Measurements from ENCODE around the gene MAGEF1. TPM values are rescaled to one million over a fixed set of nuclear protein-coding genes. Genes with fewer than 3 reads are reported as not detected.

The MAGEF1 gene
- total and polyA plus RNA-seq, 9 of the 15 experiments (the other 6 are each of a cell fraction or from before 2014, with no cell fraction given) = 1.5 to 39.1 (median 19.8) TPM

- H3K79me2 ChIP-seq (ENCODE audit: control insufficient read depth, insufficient read depth, low read length) = no peaks in the 10 kb centered on the region
- DNase-seq (ENCODE audit: extremely low read depth in 1 of 4, low spot score in 3 of 4) (no peak), FAIRE-seq (no peak), ATAC-seq (no peak)
- no peaks in the 10 kb centered on the region for H4K20me1 ChIP-seq (replicated peaks; ENCODE audit: control insufficient read depth, insufficient read depth, low read length)
- H3K27ac ChIP-seq (ENCODE audit: extremely low read depth, low read depth, low read length) = no peak overlapping the region
- 28% methylated on average over 8 of the region's 8 CpGs for WGBS (ENCODE audit: insufficient coverage, low coverage, missing lambda C conversion rate)
- no peak for TF ChIP-seq GTF2F1 (IDR thresholded peaks at IDR 0.05; ENCODE audit: low read depth, low read length)
- TF ChIP-seq PPARD (CRISPR knock-in tag; IDR thresholded peaks at IDR 0.05) = no peak
- no peak for TF ChIP-seq RHOXF2B (CRISPR knock-in tag; conservative IDR thresholded peaks at IDR 0.05)
- no peak for TF ChIP-seq PML (IDR thresholded peaks at IDR 0.05; ENCODE audit: low read length)
- no peak for TF ChIP-seq ZFP36 (IDR thresholded peaks at IDR 0.05; ENCODE audit: low read depth, low read length, partially characterized antibody)
- no peak for TF ChIP-seq JUNB (CRISPR knock-in tag; conservative IDR thresholded peaks at IDR 0.05)
- no peak for TF ChIP-seq ZNF717 (CRISPR knock-in tag; IDR thresholded peaks at IDR 0.05)
- TF ChIP-seq E2F4 (CRISPR knock-in tag; IDR thresholded peaks at IDR 0.05; ENCODE audit: low read depth) = no peak
- TF ChIP-seq ETV6 (IDR thresholded peaks at IDR 0.05; ENCODE audit: borderline replicate concordance in 1 of 2, low read depth in 2 of 2, low read length in 1 of 2) = no peak
- no peak for TF ChIP-seq ETV6 (CRISPR knock-in tag; IDR thresholded peaks at IDR 0.05; ENCODE audit: borderline replicate concordance)
- no peak for TF ChIP-seq ZNF146 (CRISPR knock-in tag; IDR thresholded peaks at IDR 0.05; ENCODE audit: unreplicated experiment)
- TF ChIP-seq, protein P1, sequence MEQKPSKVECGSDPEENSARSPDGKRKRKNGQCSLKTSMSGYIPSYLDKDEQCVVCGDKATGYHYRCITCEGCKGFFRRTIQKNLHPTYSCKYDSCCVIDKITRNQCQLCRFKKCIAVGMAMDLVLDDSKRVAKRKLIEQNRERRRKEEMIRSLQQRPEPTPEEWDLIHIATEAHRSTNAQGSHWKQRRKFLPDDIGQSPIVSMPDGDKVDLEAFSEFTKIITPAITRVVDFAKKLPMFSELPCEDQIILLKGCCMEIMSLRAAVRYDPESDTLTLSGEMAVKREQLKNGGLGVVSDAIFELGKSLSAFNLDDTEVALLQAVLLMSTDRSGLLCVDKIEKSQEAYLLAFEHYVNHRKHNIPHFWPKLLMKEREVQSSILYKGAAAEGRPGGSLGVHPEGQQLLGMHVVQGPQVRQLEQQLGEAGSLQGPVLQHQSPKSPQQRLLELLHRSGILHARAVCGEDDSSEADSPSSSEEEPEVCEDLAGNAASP (IDR thresholded peaks at IDR 0.05) = no peak
- no peak for TF ChIP-seq BMI1 (IDR thresholded peaks at IDR 0.05; ENCODE audit: low read length)
- no peak for TF ChIP-seq KDM5B (IDR thresholded peaks at IDR 0.05; ENCODE audit: insufficient replicate concordance, low read depth, low read length)
- no peak for TF ChIP-seq DPF2 (IDR thresholded peaks at IDR 0.05)
- no peak for TF ChIP-seq CBFA2T2 (conservative IDR thresholded peaks at IDR 0.05)
- H3K36me3 ChIP-seq (ENCODE audit: control insufficient read depth, insufficient read depth, low read length) = no peaks in the 10 kb centered on the region
- H3K9me3 ChIP-seq (replicated peaks; ENCODE audit: control insufficient read depth, insufficient read depth, low read depth, low read length) = no peaks in the 10 kb centered on the region
- BruUV-seq (replicated peaks) = no TSS peak
- H3K4me2 ChIP-seq (ENCODE audit: insufficient read depth, low read length) = no peak overlapping the region
- peaks cover under 1 to 2% of the 10 kb centered on the region in 2 experiments; a peak in 2 of 5 replicates for H3K4me1 ChIP-seq (replicated peaks in 1 of 2; ENCODE audit: control insufficient read depth in 2 of 2, insufficient read depth in 2 of 2, low read length in 2 of 2)
- no peak overlapping the region for H3K4me3 ChIP-seq
- intact Hi-C loops (cut with micrococcal nuclease) (no loop called here), in situ Hi-C loops (cut with MboI) (no loop called here)
- no peak overlapping the region for H2AFZ ChIP-seq (ENCODE audit: low read depth, low read length)
- H3K9me1 ChIP-seq (ENCODE audit: control insufficient read depth, insufficient read depth, low read length) = peaks cover under 1% of the 10 kb centered on the region
- peaks cover 0 to 8% of the 10 kb centered on the region in 2 experiments; a peak in 2 of 5 replicates for H3K27me3 ChIP-seq (ENCODE audit: control insufficient read depth in 2 of 2, insufficient read depth in 2 of 2, low read length in 2 of 2)
- ChIA-PET CTCF (ENCODE audit: low intra/inter-chr PET ratio) (no interaction called here), POLR2A (interaction anchor here (1.4 kb wide), 1 partner anchor 20 kb away, joined by 3 read pairs; no protein-coding TSS in a partner anchor)
- H3K9ac ChIP-seq (ENCODE audit: insufficient read depth in 1 of 2, low read depth in 2 of 2, low read length in 2 of 2) = no peak overlapping the region
Observed at GRCh38 chr3:184760337-184761074, 48.6 kb upstream of the MAGEF1 start.
